ENCODE measurements around the gene ESYT1. TPM values are rescaled to one million over a fixed set of nuclear protein-coding genes. Genes with fewer than 3 reads are reported as not detected.

ESYT1 gene
- total and polyA plus RNA-seq, 9 of the 15 experiments (the other 6 are each of a cell fraction or from before 2014, with no cell fraction given), result 132 to 420 (median 164) TPM

- TF ChIP-seq STAT6 (CRISPR knock-in tag; IDR thresholded peaks at IDR 0.05) (no peak), ZNF778 (CRISPR knock-in tag; IDR thresholded peaks at IDR 0.05) (no peak), CBFA2T2 (conservative IDR thresholded peaks at IDR 0.05) (no peak), ZC3H11A (IDR thresholded peaks at IDR 0.05; ENCODE audit: low read depth, low read length) (no peak), FOXA3 (CRISPR knock-in tag; conservative IDR thresholded peaks at IDR 0.05 in 1 of 2, IDR thresholded peaks at IDR 0.05 in 1 of 2) (0 out of 4 replicates have a peak, but pooled peaks of 1 of the 2 experiments have one; percentile 70), CTBP1 (IDR thresholded peaks at IDR 0.05; ENCODE audit: borderline replicate concordance) (0 out of 2 replicates have a peak, but pooled peaks have one; percentile 39), BMI1 (IDR thresholded peaks at IDR 0.05; ENCODE audit: low read length) (no peak), MAFG (tag; conservative IDR thresholded peaks at IDR 0.05) (0 out of 2 replicates have a peak, but pooled peaks have one; percentile 26), ATF3 (IDR thresholded peaks at IDR 0.05) (no peak), ATF3 (CRISPR knock-in tag; conservative IDR thresholded peaks at IDR 0.05) (no peak), MEF2D (tag; conservative IDR thresholded peaks at IDR 0.05; ENCODE audit: low read depth) (no peak), ZNF644 (tag; IDR thresholded peaks at IDR 0.05; ENCODE audit: low read depth) (no peak), E2F3 (CRISPR knock-in tag; IDR thresholded peaks at IDR 0.05) (no peak), KLF1 (tag; IDR thresholded peaks at IDR 0.05) (no peak), NR0B1 (IDR thresholded peaks at IDR 0.05; ENCODE audit: partially characterized antibody) (no peak), MTA3 (IDR thresholded peaks at IDR 0.05; ENCODE audit: borderline replicate concordance) (no peak; the same call in 1 of the 2 replicates), TFAP4 (CRISPR knock-in tag; IDR thresholded peaks at IDR 0.05; ENCODE audit: borderline replicate concordance) (no peak), NCOA4 (IDR thresholded peaks at IDR 0.05; ENCODE audit: partially characterized antibody) (no peak), NONO (IDR thresholded peaks at IDR 0.05; ENCODE audit: low read depth in 2 of 2, low read length in 1 of 2) (no peak), NR2C2 (CRISPR knock-in tag; IDR thresholded peaks at IDR 0.05) (0 out of 2 replicates have a peak, but pooled peaks have one; percentile 17), NR2C2 (tag; IDR thresholded peaks at IDR 0.05) (no peak), LARP7 (IDR thresholded peaks at IDR 0.05) (no peak), TCF3 (CRISPR knock-in tag; IDR thresholded peaks at IDR 0.05) (0 out of 2 replicates have a peak, but pooled peaks have one; percentile 16)
- TF ChIP-seq, protein P1, sequence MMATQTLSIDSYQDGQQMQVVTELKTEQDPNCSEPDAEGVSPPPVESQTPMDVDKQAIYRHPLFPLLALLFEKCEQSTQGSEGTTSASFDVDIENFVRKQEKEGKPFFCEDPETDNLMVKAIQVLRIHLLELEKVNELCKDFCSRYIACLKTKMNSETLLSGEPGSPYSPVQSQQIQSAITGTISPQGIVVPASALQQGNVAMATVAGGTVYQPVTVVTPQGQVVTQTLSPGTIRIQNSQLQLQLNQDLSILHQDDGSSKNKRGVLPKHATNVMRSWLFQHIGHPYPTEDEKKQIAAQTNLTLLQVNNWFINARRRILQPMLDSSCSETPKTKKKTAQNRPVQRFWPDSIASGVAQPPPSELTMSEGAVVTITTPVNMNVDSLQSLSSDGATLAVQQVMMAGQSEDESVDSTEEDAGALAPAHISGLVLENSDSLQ (IDR thresholded peaks at IDR 0.05), result no peak
Measured at GRCh38 chr12:56151672-56152131, 23.6 kb downstream of the ESYT1 start (continued).

All from K562 (cell line).